Endometrial microvascular endothelial cells (primary cell): Measurements from ENCODE around the gene TRNP1. TPM values are rescaled to one million over a fixed set of nuclear protein-coding genes. Genes with fewer than 3 reads are reported as not detected.

Experiments used
- in situ Hi-C: cut with HindIII; loops from 2 replicates; pipeline ENCODE4 v1.10.0; 2017; ENCODE audit warnings: low sequenced_read_pairs, low pct_unique_long_range_greater_than_20kb; ENCODE audit errors: inconsistent ontology term
- total RNA-seq: library from RNA; depleted of rRNA; stranded (reverse); fragments of >200 nt; gene quantifications from one replicate; pipeline ENCODE4 v1.2.3, GENCODE V29; 2015; ENCODE audit errors: inconsistent ontology term

TRNP1 gene
- total RNA-seq, 1 donor from 2014 or later, result 49.9 TPM

DNA sequence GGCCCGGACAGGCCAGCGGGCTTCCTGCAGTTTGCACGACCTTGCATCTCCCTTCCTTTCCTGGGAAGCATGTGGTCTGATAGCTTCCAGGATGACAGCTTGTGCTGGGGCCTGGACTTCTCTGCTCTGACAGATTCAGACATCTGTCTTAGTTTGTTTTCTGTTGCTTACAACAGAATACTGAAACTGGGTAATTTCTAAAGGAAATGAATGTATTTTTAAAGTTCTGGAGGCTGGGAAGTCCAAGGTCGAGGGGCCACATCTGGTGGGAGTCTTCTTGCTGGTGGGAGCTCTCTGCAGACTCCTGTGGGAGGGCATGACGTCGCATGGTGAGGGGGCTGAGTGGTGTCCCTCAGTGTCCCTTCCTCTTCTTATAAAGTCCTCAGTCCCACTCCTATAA, 54.4 kb downstream of the TRNP1 start:
- in situ Hi-C loops, result no loop called here

DNA sequence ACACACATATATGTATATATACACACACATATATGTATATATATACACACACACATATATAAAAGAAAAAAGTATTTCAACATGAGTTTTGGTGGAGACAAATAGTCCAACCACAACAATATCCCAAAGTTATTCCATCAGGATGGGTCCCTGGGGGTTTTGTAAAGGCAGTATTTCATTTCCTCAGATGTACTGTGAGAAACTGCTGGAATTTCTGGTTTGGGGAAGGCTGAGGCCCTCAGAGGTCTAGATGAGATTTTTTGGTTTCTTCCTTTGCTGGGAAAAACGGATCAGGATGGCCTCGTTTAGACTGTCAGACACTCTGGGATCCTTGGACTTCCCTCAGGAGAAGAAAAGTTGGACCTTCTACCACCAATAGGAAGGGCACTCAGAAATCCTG, 55.6 kb downstream of the TRNP1 start:
- in situ Hi-C loops, result no loop called here

DNA sequence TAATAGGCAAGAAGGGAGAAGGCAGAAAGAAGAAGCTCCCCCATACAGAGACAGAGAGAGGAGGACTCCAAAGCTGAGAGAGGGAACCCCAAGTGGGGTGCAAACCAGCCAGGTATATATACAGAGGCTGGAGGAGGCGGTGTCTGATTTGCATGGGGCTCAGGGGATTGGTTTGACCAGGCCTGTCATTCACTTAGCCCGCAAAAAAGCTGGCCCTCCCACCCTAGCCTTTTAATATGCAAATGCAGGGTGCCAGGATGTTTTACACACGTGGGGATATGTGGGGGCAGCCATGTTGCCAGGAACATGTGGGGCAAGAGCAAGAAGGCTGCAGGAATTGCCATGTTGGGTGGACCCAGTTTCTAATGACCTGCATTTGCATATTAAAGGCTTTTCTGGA, 56.1 kb downstream of the TRNP1 start:
- in situ Hi-C loops, result no loop called here

Other genes starting within 250 kb of the TRNP1 start
- gene PIGV, start 205.7 kb upstream of the TRNP1 start, total RNA-seq, result 4.9 TPM
- gene ZDHHC18, start 167.0 kb upstream of the TRNP1 start, total RNA-seq, result 15.5 TPM
- gene SFN, start 130.5 kb upstream of the TRNP1 start, total RNA-seq, result 3.1 TPM
- gene GPN2, start 103.4 kb upstream of the TRNP1 start, total RNA-seq, result 9.0 TPM
- 12.4 TPM for gene GPATCH3, start 93.2 kb upstream of the TRNP1 start, total RNA-seq
- gene NR0B2, start 79.7 kb upstream of the TRNP1 start, total RNA-seq, result not detected
- gene NUDC, start 71.9 kb upstream of the TRNP1 start, total RNA-seq, result 84.0 TPM
- not detected for gene KDF1, start 33.2 kb upstream of the TRNP1 start, total RNA-seq
- 4.1 TPM for gene TENT5B, start 19.2 kb downstream of the TRNP1 start, total RNA-seq
- 45.5 TPM for gene SLC9A1, start 161.4 kb downstream of the TRNP1 start, total RNA-seq
- 25.2 TPM for gene WDTC1, start 240.9 kb downstream of the TRNP1 start, total RNA-seq